ENCODE data around the gene UBTF.

DNA sequence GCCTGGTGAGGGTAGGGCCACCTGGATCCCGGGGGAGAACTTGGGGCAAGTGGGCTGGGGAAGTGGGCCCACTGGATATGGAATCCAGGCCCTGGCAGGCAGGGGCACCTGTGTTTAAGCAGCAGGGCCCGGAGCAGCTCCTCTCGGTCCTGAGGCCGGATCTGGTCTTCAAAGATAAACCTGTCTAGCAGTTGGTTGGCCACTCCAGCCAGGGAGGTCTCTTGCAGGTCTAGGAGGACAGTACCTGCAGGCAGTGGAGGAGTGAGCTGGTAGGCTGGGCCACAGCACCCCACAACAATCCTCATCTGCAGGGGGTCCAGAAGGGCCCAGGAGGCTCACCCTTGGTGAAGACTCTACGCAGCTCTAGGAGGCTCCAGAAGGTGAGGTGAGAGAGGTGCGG lies 40.8 kb upstream of the UBTF start:
- no peak for TF ChIP-seq YY1 (IDR thresholded peaks at IDR 0.05; ENCODE audit: insufficient read depth, insufficient read length)
- no peak for TF ChIP-seq SUZ12 (IDR thresholded peaks at IDR 0.05; ENCODE audit: extremely low read depth, insufficient read depth, insufficient read length)
- TF ChIP-seq ZNF274 (IDR thresholded peaks at IDR 0.05; ENCODE audit: low read depth, low read length), result no peak
